Activated T-helper 9 cell treated with anti-CD3 and anti-CD28 coated beads, Interleukin-2, amount 50 U/mL, for 16 hours (primary cell): ENCODE measurements around the gene ZNF469.
"Not testable (repeated sequence)": the region's sequence is repeated elsewhere in the genome, so short reads cannot be mapped to it uniquely, and the experiment has no call there.

Experiments used
- DNase-seq: peaks from one replicate; pipeline ENCODE4 v3.0.0-alpha.2; 2020; ENCODE audit warnings: low read depth

ZNF469 gene

DNA sequence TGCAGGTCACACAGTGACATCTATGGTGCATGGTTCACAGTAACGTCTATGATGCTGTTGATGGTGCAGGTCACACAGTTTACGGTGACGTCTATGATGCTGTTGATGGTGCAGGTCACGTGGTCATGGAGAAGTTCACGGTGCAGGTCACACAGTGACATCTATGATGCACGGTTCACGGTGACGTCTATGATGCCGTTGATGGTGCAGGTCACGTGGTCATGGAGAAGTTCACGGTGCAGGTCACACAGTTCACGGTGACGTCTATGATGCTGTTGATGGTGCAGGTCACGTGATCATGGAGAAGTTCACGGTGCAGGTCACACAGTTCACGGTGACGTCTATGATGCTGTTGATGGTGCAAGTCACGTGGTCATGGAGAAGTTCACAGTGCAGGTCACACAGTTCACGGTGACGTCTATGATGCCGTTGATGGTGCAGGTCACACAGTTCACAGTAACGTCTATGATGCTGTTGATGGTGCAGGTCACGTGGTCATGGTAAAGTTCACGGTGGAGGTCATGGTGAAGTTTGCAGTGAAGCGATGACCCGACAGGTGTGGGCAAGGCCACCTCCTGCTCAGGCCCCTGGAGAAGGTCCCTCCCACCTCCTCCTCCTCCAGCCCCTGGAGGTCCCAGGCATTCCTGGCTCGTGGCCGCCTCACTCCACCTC, 27.7 kb downstream of the ZNF469 start:
- DNase-seq, result not testable (repeated sequence)

DNA sequence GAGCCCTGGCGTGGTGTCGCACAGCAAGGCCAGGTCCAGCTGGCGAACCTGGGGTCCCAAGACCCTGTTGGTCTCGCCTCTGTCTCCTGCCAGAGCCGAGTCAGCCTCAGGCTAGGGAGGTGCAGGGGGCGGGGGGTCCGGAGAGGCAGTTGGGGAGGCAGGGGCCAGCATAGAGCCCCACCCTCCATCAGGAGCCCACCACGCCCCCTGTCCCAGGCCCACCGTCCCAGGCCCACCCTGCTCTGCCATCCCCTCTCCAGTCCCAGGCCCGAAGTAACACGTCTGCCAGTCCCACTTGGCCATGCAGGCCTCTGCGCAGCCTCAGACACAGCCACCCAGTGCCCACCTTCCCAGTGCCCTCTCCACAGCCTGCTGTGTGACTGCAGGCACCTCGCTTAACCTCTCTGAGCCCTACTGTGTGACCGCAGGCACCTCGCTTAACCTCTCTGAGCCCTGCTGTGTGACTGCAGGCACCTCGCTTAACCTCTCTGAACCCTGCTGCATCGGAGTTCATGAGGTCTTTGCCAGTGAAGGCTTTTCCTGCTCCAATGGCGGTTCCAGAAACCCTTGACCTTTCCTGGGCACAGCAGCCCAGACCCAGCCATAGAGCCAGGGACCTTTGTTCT, 29.3 kb downstream of the ZNF469 start:
- DNase-seq, result no peak

DNA sequence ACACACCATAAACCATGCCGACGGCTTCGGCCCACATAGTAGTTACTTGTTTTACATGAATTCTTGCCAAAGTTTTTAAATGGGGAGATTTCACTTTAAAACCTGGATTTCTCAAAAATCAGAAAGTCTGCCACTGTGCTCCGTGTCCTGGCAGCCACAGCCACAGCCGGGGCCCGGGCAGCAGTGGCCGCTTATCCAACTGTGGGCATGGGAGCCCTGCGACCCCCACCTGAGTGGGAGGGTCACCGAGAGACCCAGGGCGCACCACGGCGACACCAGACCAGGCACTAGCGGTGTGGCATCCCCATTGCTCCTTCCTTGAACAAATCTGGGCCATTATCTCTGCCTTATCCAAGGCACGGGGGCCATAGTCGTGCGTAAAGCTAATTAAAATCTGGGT, 30.0 kb downstream of the ZNF469 start:
- no peak for DNase-seq

DNA sequence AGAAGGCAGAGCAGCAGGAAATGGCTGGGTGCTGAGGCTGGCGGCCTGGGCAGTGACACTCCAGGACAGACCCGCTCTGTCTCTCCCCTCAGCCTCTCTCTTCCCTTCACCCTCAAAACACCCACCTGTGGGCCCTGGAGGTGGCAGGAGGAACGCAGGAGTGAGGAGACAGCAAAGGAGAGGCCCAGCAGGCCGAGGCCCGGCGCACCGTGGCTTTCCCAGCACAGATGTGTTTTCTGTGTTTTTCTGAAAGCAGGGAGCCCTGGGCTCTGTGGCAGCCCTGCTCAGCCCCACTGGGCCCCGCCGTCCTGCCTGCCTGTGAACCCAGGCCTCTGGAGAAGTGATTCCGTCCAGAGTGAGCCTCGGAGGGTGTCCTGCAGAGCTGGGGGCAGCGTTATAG, 30.5 kb downstream of the ZNF469 start:
- DNase-seq, result no peak

DNA sequence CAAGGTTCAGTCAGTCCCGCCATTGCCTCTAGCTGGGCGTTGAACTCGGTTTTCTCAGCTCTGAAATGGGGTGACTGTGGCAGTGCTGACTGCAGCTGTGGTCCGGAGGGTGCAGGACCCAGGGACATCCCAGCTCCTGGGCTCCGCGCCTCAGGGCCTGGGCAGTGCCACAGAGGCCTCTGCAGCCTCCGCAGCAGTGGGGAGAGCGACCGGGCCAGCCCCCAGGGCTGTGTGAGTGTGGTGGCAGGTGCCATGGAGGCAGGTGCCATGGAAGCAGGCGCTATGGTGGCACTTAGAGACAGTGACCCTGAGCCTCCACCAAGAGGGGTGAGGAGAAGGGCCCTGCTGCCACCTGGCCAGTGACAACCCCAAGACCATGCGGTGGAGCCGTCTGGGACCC, 30.9 kb downstream of the ZNF469 start:
- no peak for DNase-seq

DNA sequence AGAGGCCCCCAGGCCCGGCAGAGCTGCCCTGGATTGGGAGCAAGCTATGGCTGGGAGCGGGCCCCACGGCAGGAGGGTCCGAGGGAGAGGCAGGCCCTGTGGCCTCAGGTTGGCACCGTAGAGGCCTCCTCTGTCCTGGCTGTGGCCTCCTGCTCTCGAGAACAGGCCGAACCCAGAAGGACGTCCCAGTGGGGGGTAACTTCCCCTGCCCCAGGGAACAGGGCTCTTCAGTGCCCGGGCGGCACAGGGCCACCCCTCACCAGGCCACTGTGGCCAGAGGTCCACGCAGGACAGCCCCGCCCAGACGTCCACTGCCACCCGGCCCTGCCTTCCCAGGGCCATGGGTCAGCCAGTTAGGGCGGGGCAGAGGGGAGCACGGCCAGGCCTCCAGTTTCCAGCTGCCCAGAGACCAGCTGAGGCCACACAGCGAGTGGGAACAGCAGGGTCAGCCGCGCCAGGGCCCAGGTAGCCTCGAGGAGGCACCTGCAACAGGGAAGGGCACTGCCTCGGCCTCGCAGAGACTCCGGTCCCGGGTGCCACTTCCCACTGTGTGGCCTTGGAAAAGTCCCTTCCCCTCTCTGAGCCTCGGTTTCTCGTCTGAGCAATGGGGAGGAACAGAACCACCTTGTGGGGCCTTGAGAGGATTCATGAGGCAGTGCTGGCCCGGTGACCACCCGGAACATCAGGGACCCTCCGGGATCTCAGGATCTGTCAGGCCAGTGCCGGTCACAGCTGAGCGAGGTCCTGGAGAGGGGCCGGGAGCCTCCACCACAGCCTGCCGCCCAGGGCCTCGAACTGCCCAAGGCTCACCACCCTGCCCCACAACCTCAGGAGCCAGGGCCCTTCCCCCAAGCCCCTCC, 32.0 kb downstream of the ZNF469 start:
- DNase-seq, result no peak

DNA sequence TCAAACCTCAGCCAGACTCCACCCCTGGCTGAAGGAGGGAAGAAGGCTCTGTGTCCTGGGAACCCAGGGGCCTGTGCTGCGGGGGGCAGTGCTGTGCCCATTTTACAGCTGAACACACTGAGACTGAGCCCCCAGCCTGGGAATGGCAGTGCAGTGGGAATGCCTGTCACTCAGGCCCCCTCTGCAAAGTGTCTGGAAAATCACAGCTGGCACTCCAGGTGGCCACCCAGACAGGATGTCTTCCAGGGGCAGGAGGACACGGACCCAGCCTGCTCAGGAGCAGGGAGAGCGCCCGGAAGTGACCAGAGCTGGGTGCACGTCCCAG, 32.6 kb downstream of the ZNF469 start:
- DNase-seq, result no peak

DNA sequence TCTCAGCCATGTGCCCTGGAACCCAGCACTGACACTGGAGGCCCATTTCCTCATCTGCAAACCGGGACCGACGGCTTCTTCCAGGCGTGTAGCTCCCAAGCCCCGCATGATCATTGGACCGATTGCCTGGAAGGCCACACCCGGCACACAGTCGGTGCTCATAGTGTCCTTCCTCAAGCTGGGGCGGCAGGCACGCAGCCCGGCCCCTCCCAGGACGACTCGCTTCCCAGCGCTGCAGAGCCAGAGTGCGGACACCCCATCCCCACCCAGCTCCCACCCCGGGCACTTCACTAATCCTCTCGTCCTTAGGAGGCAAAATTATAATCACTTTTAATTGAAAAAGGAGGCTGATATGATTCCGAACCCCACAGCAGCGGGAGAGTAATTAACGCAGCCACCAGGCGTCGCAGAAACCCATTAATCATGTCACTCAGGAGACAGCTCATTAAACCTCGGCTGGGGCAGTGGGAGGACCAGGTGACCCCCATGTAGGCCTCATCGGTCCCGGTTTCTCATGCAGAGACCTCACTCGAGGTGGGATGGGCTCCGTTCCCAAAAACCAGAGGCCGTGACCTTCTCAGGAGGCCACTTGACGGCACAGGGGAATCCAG, 33.1 kb downstream of the ZNF469 start:
- no peak for DNase-seq

DNA sequence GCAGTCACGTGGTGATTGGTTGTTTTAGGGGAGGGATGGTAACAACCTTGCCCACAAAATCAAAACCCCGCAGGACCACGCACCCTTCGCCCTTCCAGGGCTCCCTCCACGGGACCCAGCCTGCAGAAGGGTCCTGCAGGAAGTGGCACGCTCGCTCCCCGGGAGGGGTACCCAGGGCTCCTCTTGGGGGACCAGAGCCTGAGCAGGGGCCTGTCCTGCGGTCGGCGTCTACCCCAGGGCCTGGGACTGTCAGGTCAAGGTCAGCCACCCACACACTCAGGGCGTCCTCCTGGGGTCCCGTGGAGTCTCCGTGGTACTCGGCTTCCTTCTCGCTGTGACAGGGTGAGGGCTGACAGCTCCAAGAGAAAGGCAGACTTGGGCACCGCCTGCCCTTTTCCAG, 33.9 kb downstream of the ZNF469 start:
- DNase-seq, result no peak

DNA sequence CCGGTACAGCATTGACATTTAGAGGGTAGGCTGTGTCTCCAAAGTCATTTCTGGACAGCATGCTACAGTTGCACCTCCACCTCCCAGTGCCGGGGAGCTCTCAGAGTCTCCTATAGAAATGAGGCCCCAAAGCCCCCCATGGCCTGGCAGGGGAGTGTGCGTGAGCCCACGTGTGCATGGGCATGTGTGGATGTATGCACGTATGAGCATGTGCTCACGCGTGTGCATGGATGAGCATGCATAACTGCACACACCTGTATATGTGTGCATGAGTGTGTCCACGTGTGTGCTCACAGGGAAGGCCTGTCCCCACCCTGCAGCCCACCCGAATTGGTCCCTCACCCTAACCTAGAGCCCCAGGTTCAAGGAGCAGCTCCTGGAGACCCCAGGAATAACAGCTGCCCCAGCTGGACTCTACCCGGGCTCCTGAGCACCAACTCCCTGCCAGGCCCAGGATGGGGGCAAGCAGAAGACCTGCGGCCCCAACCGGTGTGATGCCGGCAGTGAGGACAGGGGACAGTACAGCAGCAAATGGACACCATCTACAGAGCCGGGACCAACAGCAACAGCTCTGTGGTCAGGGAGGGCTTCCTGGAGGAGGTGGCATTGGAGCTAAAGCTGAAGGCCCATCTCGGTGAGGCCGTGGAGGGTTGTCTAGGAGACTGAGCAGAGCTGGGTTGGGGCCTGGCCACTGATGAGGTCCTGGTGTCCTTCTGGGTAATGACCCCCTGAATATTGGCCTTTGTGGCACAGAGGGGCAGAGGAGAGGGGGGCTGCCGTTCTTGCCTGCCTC, 35.1 kb downstream of the ZNF469 start:
- no peak for DNase-seq

DNA sequence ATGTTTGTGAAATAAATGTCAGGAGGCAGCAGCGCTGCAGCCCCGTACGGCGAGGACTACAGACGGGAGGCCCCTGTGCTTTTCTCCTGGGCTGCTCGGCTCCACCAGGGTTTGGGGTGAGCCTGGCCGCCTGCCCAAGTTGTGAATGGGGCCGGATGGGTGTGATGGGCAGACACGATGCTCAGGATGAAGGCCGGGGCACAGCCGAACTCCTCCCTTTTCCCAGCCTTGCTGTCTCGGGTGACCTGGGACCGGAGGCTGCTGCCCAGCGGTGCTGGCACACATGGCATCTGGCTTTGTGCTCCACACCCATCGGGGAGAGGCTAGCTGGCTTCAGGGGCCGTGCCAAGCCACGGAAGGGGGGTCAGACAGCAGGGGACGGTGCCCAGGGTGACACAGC, 36.1 kb downstream of the ZNF469 start:
- no peak for DNase-seq

DNA sequence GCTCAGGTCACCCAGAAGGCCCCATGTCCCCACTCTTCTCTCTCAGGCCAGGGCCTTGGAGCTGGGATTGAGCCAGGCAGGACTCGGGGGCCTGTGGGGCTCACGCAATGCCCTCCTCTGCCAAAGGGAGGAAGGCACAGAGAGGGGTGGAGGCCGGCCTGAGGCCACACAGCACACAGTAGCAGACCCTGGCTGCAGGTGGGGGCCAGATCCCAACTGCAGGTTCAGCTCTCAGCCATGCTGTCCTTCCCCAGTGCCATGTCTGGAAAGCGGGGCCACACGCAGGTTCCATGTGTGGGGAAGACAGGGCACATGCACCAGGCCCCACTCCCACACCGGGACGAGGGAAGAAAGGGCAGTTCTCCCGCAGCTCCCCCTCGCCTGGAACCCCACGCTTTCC, 37.0 kb downstream of the ZNF469 start:
- no peak for DNase-seq

DNA sequence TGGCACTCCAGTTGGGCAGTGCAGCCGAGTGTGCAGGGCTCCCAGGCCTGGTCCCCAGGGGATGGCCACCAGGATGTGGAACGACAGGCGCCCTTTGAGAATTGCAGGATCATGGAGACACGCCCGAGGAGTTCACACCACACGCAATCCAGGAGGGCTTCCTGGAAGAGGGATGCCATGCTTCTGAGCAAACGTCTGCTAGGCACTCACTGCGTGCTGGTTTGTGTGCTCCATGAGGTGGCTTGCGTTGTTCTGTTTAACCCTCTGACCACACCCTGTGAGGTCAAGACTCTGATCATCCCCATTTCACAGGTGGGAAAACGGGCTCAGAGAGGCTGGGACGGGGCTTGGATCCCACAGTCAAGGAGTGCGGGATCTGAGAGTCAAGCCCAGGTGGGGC, 37.7 kb downstream of the ZNF469 start:
- DNase-seq, result no peak

DNA sequence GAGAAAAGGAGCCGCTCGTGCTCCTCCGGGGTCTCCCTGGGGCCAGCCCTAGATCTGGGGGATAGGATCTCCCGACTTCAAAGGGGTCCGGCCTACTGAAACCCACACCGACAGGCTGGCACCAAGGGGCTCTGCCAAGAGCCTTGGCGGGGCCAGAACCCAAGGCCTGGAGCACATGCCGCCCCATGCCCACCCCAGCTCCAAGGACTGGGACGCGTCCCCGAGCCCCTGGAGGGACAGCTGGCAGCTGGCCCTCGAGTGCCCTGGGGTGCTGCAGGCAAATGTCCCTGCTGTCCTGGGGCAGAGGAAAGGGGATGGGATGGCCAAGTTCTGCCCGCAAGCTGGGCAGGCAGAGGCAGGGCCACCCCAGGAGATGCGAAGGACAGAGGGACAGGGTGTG, 38.5 kb downstream of the ZNF469 start:
- no peak for DNase-seq

DNA sequence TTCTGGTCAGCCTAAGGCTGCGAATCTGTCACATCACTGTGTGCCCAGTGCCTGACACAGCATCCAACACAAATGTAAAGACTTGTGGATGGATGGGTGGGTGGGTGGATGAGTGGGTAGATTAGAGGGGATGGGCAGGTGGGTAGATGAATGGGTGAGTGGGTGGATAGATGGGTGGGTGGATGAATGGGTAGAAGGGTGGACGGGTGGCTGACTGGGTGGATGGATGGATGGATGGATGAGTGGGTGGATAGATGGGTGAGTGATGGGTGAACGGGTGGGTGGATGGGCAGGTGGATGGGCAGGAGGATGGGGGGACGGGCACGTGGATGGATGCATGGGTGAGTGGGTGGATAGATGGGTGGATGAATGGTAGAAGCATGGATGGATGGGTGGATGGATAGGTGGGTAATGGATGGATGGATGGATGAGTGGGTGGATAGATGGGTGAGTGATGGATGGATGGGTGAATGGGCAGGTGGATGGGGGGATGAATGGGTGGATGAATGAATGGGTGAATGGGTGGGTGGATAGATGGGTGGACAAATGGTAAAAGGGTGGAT, 39.2 kb downstream of the ZNF469 start:
- no peak for DNase-seq

DNA sequence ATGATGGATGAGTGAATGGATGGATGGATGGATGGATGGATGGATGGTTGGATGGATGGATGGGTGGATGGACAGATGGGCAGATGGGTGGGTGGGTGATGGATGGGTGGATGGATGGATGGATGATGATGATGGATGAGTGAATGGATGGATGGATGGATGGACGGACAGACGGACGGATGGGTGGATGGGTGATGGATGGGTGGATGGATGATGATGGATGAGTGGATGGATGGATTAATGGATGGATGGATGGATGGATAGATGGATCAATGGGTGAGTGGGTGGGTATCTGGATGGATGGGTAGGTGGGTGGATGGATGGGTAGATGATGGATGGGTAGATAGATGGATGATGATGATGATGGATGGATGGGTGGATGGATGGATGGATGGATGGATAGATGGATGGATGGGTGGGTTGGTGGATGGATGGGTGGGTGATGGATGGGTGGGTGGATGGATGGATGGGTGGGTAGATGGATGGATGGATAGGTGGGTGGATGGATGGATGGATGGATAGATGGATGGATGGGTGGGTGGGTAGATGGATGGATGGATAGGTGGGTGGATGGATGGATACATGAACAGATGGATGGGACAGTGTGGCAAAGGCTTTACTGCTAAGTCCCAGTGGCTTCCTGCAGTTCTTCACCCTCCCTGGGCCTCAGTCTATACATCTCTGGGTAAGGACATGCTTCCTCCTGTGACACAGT, 40.1 kb downstream of the ZNF469 start:
- DNase-seq, result no peak

DNA sequence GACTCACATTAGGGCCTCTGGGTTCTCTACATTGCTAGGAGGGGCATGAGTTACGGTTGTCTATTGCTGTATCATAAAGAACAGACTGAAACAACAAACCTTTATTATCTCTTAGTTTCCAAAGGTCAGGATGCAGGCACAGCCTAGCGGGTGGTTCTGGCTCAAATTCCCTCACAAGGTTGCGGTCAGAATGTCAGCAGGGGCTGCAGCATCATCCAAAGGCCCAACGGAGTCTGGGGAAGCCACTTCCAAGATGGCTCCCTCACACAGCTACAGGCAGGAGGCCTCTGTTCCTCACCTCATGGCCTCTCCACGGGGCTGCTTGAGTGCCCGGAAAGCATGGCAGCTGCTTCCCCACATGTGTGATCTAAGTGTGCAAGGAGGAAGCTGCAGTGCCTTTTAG, 40.7 kb downstream of the ZNF469 start:
- no peak for DNase-seq

DNA sequence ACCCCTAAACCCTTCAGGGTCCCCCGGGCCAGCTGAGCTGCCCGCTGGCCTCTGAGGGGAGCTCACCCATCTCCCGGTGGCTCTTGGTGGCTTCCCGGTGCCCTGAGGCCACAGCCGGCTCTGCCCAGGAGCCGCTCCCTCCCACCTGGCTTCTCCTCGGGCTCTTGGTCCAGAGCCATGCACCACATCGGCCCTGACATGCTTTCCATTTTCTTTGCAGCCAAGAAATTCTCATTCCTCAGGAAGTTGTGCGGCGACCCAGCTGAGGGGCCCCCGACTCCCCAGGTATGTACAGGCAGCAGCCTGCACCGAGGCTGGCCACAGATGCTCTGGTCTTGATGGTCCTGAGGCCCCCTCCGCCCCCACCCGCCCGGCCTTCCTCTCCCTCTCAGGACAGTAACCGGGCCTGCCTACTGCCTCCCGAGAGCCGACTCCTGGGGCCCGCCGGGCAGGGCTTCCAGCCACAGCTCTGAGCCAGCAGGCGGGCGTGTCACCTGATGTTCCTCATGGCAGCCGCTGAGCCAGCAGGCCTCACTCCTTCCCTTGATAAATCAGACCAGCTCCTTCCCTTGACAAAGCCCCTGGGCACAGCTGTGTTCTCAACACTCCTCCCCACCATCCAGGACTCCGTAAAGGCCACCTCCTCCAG, 42.0 kb downstream of the ZNF469 start:
- DNase-seq, result no peak

DNA sequence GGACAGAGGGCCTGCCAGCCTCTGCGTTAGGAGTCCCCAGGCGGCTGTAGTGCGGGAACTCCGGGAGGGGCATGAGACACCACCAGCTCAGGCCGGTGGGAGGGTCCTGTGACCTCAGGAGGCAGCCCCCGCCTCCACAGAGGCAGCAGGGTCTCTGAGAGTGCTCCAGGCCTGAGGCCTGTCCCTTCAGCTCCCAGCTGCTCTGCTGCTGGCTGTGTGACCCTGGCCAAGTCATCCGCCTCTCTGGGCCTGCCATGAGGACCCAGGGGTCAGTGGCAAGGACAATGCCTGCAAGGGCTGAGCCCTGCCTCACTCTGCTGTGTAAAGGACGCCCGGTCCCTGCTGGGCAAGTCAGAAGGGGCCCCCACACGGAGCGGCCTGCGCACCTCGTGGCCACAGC, 43.3 kb downstream of the ZNF469 start:
- DNase-seq, result no peak

DNA sequence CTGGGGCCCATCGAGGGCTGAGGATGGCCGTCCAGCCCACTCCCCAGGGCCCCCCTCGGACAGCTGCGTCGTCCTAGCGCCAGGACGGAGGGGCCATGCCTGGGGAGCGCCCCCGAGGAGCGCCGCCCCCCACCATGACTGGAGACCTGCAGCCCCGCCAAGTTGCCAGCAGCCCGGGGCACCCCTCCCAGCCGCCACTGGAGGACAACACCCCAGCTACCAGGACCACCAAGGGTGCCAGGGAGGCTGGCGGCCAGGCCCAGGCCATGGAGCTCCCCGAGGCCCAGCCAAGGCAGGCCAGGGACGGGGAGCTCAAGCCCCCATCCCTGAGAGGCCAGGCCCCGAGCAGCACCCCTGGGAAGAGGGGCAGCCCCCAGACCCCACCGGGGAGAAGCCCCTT, 44.6 kb downstream of the ZNF469 start:
- DNase-seq, result no peak

DNA sequence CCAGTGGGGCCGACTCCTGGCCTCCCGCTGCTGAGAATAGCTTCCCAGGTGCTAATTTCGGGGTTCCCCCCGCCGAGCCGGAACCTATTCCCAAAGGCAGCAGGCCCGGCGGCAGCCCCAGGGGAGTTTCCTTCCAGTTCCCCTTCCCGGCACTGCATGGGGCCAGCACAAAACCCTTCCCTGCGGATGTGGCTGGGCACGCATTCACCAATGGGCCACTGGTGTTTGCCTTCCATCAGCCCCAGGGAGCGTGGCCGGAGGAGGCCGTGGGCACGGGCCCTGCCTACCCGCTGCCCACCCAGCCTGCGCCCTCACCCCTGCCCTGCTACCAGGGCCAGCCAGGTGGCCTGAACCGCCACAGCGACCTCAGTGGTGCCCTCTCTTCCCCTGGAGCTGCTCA, 45.4 kb downstream of the ZNF469 start:
- DNase-seq, result no peak
